Right cardiac atrium (tissue), 5 donors: ENCODE measurements around the gene DDIAS. TPM values are rescaled to one million over a fixed set of nuclear protein-coding genes. Genes with fewer than 3 reads are reported as not detected.
"Not testable (repeated sequence)": the region's sequence is repeated elsewhere in the genome, so short reads cannot be mapped to it uniquely, and the experiment has no call there.

ENCODE experiments used
- ATAC-seq, 2 donors: fragments of 200-7000 bp; cut with Tn5 transposase; one replicate each; pipeline versions ENCODE4 v1.8.0 to v1.9.1; 2020; ENCODE audit warnings: moderate library complexity in 2 of 2, mild to moderate bottlenecking in 1 of 2
- DNase-seq, 3 donors: peaks; one replicate each; pipeline ENCODE4 v3.0.0-alpha.2; 2020
- H3K27ac ChIP-seq: one replicate; pipeline ENCODE4 v1.5.1; 2013; ENCODE audit warnings: mild to moderate bottlenecking, low read length, control low read depth, moderate library complexity
- H3K27me3 ChIP-seq: one replicate; pipeline ENCODE4 v1.6.1; 2013; ENCODE audit not compliant: control insufficient read depth, insufficient read depth
- H3K4me1 ChIP-seq: one replicate; pipeline ENCODE4 v1.6.1; 2013; ENCODE audit warnings: low read length; ENCODE audit not compliant: control insufficient read depth, insufficient read depth
- H3K4me3 ChIP-seq: one replicate; pipeline ENCODE4 v1.5.1; 2013; ENCODE audit warnings: low read length, control low read depth
- H3K9me3 ChIP-seq: one replicate; pipeline ENCODE4 v1.6.1; 2013; ENCODE audit warnings: low read length; ENCODE audit not compliant: control insufficient read depth
- WGBS: extraction: QIAGEN DNeasy Blood & Tissue Kit; methylation state at CpG from one replicate; pipeline ENCODE4 v1.1.7; 2013; 5-methylcytosine and 5-hydroxymethylcytosine counted together
- intact Hi-C, 4 donors: fragments of 100-400 bp; cut with DNase I; formaldehyde crosslinking; loops; one replicate each; pipeline versions ENCODE4 v1.11.0 to v1.14.0; 2022 to 2023
- polyA plus RNA-seq: library from polyadenylated mRNA; stranded (reverse); fragments of 200-250 nt; gene quantifications from one replicate; pipeline ENCODE4 v1.2.3, GENCODE V29; 2013
- total RNA-seq, 4 donors: library from RNA; stranded (reverse); fragmentation: NEBNext Ultra II Directional; extraction: Animal tissue kit (Norgen Biotek cat#: 25700); gene quantifications; one replicate each; pipeline ENCODE4 v1.2.1, GENCODE V29; 2021
- donor health status: healthy with polysubstance abuse.
- donor health status: DM: no; HTN: yes; CAD: no.
- donor health status: DM: no; HTN: no; CAD: no.
- donor health status: DM: no; HTN: yes; CAD: no; lungs with severe emphysema.
- donor health status: DM: yes; HTN: yes; CAD: no.

DDIAS gene
- total and polyA plus RNA-seq, 5 donors = 0.20 to 2.0 (median 0.74) TPM

DNA sequence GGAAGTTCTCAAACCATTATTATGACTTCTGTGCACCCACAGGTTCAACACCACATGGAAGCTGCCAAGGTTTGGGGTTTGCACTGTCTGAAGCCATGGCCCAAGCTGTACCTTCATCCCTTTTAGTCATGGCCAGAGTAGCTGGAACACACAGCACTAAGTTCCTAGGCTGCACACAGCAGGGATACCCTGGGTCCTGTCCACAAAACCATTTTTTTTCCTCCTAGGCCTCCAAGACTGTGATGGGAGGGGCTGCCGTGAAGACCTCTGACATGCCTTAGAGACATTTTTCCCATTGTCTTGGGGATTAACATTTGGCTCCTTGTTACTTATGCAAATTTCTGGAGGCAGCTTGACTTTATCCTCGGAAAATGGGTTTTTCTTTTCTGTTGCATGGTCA lies 42.7 kb downstream of the DDIAS start:
- Histone ChIP-seq H3K27me3 (no peaks in the 10 kb centered on the region), H3K27ac (no peak overlapping the region), H3K4me1 (no peaks in the 10 kb centered on the region), H3K9me3 (no peaks in the 10 kb centered on the region), H3K4me3 (no peak overlapping the region)
- intact Hi-C loops = no loop called here
- WGBS = 83% methylated on average over 2 of the region's 2 CpGs
- DNase-seq (no peak), ATAC-seq (no peak)

DNA sequence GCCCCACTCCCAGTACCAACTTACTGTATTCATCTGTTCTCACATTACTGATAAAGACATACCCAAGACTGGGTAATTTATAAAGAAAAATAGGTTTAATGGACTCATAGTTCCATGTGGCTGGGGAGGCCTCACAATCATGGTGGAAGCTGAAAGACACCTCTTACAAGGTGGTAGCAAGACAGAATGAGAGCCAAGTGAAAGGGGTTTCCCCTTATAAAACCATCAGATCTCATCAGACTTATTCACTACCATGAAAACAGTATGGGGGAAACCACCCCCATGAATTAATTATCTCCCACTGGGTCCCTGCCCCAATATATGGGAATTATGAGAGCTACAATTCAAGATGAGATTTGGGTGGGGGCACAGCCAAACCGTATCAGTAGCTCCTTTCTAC lies 43.5 kb downstream of the DDIAS start:
- H3K27ac ChIP-seq, H3K4me1 ChIP-seq, H3K4me3 ChIP-seq, intact Hi-C loops, H3K9me3 ChIP-seq, ATAC-seq, H3K27me3 ChIP-seq, DNase-seq: not testable (repeated sequence)
- WGBS = 89% methylated on average over 1 of the region's 1 CpG

DNA sequence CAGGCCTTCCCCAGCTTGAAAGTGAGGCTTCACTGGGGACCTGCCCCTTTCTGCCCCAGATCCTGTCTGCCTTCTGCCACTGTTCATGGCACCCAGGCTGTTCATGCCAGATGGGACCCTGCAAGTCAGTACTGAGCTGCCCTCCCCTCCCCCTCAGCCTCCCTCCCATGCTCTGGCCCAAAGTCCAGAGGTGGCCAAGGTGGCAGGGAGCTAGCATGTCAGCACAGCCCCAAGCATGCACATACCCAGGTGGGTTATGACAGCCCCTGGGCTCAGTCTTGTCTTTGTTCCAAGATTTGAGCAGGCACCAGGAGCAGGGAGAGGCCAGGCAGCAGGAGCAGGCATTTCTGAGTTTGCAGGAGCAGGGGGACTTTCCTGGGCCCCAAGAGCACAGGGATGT lies 44.1 kb downstream of the DDIAS start:
- H3K4me1 ChIP-seq = no peaks in the 10 kb centered on the region
- H3K9me3 ChIP-seq = no peaks in the 10 kb centered on the region
- no peak overlapping the region for H3K4me3 ChIP-seq
- ATAC-seq (no peak), DNase-seq (no peak)
- no peaks in the 10 kb centered on the region for H3K27me3 ChIP-seq
- no peak overlapping the region for H3K27ac ChIP-seq
- intact Hi-C loops = no loop called here

DNA sequence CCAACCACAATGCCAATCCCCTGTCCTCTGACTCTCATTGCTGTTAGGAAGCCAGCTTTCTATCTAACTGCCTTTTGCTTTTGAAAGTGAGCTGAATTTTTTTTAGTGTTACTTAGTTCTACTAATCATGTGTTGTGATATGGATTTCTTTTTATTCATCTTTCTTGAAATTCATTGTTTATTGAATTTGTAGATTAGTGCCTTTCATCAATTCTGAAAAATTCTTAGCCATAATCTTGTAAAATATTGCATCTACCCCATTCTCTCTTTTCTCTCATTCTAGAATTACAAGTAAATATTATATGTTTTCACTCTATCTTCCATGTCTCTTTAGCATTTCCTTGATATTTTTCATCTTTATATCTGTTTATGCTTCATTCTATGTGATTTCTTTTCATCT lies 47.8 kb downstream of the DDIAS start:
- intact Hi-C loops = no loop called here
- Histone ChIP-seq H3K27me3 (no peaks in the 10 kb centered on the region), H3K9me3 (no peaks in the 10 kb centered on the region), H3K27ac (no peak overlapping the region), H3K4me3 (no peak overlapping the region), H3K4me1 (no peaks in the 10 kb centered on the region)
- DNase-seq (no peak), ATAC-seq (no peak)

DNA sequence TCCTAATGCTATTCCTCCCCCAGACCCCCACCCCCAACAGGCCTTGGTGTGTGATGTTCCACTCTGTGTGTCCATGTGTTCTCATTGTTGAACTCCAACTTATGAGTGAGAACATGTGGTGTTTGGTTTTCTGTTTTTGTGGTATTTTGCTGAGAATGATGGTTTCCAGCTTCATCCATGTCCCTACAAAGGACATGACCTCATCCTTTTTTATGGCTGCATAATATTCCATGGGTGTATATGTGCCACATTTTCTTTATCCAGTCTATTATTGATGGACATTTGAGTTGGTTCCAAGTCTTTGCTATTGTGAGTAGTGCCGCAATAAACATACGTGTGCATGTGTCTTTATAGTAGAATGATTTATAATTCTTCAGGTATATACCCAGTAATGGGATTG lies 49.0 kb downstream of the DDIAS start:
- intact Hi-C loops, DNase-seq, H3K27ac ChIP-seq: not testable (repeated sequence)

DNA sequence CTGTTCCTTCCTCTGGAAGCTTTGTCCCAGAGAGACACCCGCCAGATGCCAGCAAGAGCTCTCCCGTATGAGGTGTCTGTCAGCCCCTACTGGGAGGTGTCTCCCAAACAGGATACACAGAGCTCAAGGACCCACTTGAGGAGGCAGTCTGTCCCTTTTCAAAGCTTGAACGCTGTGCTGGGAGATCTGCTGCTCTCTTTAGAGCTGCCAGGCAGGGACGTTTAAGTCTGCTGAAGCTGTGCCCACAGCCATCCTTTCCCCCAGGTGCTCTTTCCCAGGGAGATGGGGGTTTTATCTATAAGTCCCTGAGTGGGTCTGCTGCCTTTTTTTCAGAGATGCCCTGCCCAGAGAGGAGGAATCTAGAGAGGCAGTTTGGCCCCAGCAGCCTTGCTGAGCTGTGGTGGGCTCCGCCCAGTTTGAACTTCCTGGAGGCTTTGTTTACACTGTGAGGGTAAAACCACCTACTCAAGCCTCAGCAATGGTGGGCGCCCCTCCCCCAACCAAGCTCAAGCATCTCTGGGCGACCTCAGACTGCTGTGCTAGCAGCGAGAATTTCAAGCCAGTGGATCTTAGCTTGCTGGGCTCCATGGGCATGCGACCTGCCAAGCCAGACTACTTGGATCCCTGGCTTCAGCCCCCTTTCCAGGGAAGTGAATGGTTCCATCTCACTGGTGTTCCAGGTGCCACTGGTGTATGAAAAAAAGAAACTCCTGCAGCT lies 54.4 kb downstream of the DDIAS start:
- DNase-seq = peak in 2 of 3 donors; percentile 55 to 67
- intact Hi-C loops, H3K9me3 ChIP-seq, H3K4me1 ChIP-seq, H3K4me3 ChIP-seq, H3K27me3 ChIP-seq, H3K27ac ChIP-seq, ATAC-seq: not testable (repeated sequence)
- WGBS = 62% methylated on average over 9 of the region's 9 CpGs

More for the DNA sequence above, 49.0 kb downstream of the DDIAS start:
- ATAC-seq, H3K27me3 ChIP-seq, H3K9me3 ChIP-seq, H3K4me1 ChIP-seq, H3K4me3 ChIP-seq: not testable (repeated sequence)
- WGBS = 94% methylated on average over 2 of the region's 2 CpGs

DNA sequence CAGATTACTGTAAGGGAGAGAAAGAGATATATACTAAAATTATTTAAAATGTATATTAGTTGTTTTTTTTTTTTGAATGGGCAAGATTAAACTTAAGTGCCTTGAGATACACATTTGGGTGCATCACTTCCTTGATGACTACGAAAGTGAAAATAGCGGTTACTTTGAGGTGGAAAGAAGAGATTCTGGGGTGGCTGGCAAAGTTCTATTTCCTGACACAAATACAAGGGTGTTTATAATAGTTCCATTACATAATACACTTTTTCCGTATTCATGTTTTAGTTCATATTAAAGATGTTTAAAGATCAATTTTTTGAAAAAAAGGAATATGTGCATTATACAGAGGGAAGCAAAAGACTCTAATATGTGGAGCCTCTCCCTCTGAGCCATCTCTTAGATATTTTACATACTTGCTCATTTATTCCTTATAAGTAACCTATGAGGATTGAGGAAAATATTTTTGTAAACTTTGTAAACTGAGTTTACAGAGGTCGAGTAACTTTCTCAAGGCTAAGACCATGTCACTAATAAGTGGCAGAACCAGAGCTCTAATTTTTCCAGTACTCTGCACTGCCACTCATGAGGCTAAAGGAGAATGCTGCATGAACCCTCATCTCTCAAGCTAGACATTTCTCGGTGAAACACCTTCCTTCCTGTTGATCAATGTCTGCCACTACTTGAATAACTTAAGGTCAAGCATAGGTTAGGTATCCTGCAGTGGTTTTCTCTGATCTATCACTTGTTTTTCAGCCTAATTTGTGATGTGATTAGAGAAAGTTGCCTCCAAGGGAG lies 58.6 kb downstream of the DDIAS start:
- intact Hi-C loops = no loop called here
- Histone ChIP-seq H3K9me3 (no peaks in the 10 kb centered on the region), H3K4me1 (no peaks in the 10 kb centered on the region), H3K27me3 (no peaks in the 10 kb centered on the region), H3K4me3 (no peak overlapping the region), H3K27ac (no peak overlapping the region)
- DNase-seq (no peak), ATAC-seq (no peak)
- 67% methylated on average over 5 of the region's 5 CpGs for WGBS

DNA sequence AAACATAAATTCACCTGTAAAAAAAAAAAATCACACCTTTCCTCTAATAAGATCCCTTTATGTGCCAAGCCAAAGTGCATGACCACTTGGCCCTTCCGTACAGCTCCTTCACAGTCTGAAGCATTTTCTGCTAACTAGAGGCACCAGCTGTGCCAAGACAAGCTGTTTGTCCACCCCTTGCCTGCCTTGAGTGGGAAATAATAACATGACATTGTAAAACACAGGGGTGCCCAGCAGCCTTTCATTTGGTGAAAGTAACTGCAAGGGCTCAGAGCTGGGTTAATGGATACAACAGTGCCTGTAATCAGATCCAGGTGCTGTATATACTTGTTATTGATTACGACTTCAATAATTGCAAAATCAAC lies 59.2 kb downstream of the DDIAS start:
- ATAC-seq (no peak), DNase-seq (no peak)
- H3K27ac ChIP-seq = no peak overlapping the region
- H3K4me3 ChIP-seq = no peak overlapping the region
- no peaks in the 10 kb centered on the region for H3K9me3 ChIP-seq
- intact Hi-C loops = no loop called here
- H3K27me3 ChIP-seq = no peaks in the 10 kb centered on the region
- no peaks in the 10 kb centered on the region for H3K4me1 ChIP-seq
- WGBS = 77% methylated on average over 2 of the region's 2 CpGs

DNA sequence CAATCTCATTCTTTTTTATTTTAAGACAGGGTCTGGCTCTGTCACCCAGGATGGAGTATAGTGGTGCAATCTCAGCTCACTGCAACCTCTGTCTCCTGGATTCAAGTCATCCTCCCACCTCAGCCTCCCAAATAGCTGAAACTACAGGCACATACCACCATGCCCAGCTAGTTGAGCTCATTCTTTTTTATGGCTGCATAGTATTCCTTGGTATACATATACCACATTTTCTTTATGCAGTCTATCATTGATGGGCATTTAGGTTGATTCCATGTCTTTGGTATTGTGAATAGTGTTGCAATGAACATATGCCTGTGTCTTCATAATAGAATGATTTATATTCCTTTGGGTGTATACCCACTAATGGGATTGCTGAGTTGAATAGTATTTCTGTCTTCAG lies 60.5 kb downstream of the DDIAS start:
- intact Hi-C loops, H3K4me1 ChIP-seq, ATAC-seq, DNase-seq, H3K27ac ChIP-seq, H3K4me3 ChIP-seq, H3K27me3 ChIP-seq, H3K9me3 ChIP-seq: not testable (repeated sequence)

DNA sequence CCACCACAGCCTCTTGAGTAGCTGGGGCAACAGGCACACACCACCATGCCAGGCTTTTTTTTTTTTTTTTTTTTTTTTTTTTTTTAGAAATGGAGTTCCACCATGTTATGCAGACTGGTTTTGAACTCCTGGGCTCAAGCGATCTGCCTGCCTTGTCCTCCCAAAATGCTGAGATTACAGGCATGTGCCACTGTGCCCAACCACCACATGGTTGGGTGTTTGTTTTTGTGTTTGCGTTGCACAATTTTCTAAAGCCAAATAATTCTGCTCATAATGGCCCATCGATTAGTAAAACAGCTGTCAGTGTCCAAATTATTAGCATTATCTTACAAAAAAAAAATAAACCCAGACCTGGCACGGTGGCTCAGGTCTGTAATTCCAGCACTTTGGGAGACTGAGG lies 65.8 kb downstream of the DDIAS start:
- Histone ChIP-seq H3K27me3 (no peaks in the 10 kb centered on the region), H3K4me1 (no peaks in the 10 kb centered on the region), H3K9me3 (no peaks in the 10 kb centered on the region), H3K27ac (no peak overlapping the region), H3K4me3 (no peak overlapping the region)
- WGBS = 79% methylated on average over 4 of the region's 4 CpGs
- intact Hi-C loops = no loop called here
- DNase-seq (no peak), ATAC-seq (no peak)

DNA sequence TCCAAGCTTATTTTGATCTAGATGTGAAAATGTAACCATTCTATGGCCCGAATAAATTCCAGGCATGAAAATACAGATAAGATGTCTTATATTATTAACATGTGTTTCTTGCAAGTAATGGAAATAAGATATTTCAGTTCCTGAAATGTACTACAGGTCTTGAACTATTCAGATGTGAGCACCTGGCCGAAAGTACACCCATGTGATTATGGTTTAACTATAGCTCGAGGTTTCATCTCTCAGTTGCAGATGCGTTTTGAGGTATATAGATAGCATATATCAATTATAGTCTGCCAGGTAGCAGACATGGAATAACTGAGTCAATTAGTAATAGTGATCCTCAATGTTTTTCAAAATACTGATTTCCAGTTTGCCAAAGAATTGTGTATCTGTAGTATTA lies 68.3 kb downstream of the DDIAS start:
- Histone ChIP-seq H3K4me1 (no peaks in the 10 kb centered on the region), H3K9me3 (no peaks in the 10 kb centered on the region), H3K27me3 (no peaks in the 10 kb centered on the region), H3K4me3 (no peak overlapping the region), H3K27ac (no peak overlapping the region)
- DNase-seq (no peak), ATAC-seq (no peak)
- intact Hi-C loops = no loop called here
- WGBS = 88% methylated on average over 4 of the region's 4 CpGs
